Trophoblast cell (in vitro differentiated cells and primary cell): ENCODE results near the gene RASL12.
"Not testable (repeated sequence)": the region's sequence is repeated elsewhere in the genome, so short reads cannot be mapped to it uniquely, and the experiment has no call there.

Experiments
- DNase-seq, 2 donors: peaks; one replicate each; pipeline ENCODE4 v3.0.0-alpha.2; 2016
- H2AFZ ChIP-seq: 2 replicates; pipeline ENCODE4 v1.6.1; 2013; ENCODE audit warnings: low read length, moderate library complexity, mild to moderate bottlenecking; ENCODE audit not compliant: insufficient read depth, poor library complexity
- H2AK5ac ChIP-seq: 2 replicates; pipeline ENCODE4 v1.6.1; 2013; ENCODE audit warnings: mild to moderate bottlenecking, low read length
- H2BK120ac ChIP-seq: 2 replicates; pipeline ENCODE4 v1.6.1; 2013; ENCODE audit warnings: low read length, mild to moderate bottlenecking, moderate library complexity; ENCODE audit not compliant: insufficient read depth, poor library complexity
- H2BK12ac ChIP-seq: 2 replicates; pipeline ENCODE4 v1.6.1; 2013; ENCODE audit warnings: mild to moderate bottlenecking, low read length, moderate library complexity
- H2BK5ac ChIP-seq: 2 replicates; pipeline ENCODE4 v1.6.1; 2013; ENCODE audit warnings: low read length, low read depth, moderate library complexity, mild to moderate bottlenecking; ENCODE audit not compliant: poor library complexity
- H3K14ac ChIP-seq: 2 replicates; pipeline ENCODE4 v1.6.1; 2013; ENCODE audit warnings: mild to moderate bottlenecking, low read length
- H3K18ac ChIP-seq: 2 replicates; pipeline ENCODE4 v1.6.1; 2013; ENCODE audit warnings: mild to moderate bottlenecking, low read length
- H3K23ac ChIP-seq: 2 replicates; pipeline ENCODE4 v1.6.1; 2013; ENCODE audit warnings: low read length
- H3K27ac ChIP-seq: 2 replicates; pipeline ENCODE4 v1.5.1; 2013; ENCODE audit warnings: low read depth, mild to moderate bottlenecking, inconsistent platforms, low read length, moderate library complexity
- H3K27me3 ChIP-seq: 2 replicates; pipeline ENCODE4 v1.6.1; 2013; ENCODE audit warnings: inconsistent platforms, mild to moderate bottlenecking, low read length, moderate library complexity; ENCODE audit not compliant: insufficient read depth
- H3K36me3 ChIP-seq, 2 experiments: 1 replicate in 1 of 2; 2 replicates in 1 of 2; pipeline ENCODE4 v1.6.1; 2013; ENCODE audit warnings: low read length in 2 of 2, mild to moderate bottlenecking in 2 of 2, moderate library complexity in 1 of 2; ENCODE audit not compliant: insufficient read depth in 2 of 2, control insufficient read depth in 1 of 2
- H3K4ac ChIP-seq: 2 replicates; pipeline ENCODE4 v1.6.1; 2013; ENCODE audit warnings: low read depth, mild to moderate bottlenecking, low read length, moderate library complexity
- H3K4me1 ChIP-seq, 2 experiments: 1 replicate in 1 of 2; 2 replicates in 1 of 2; pipeline ENCODE4 v1.6.1; 2013; ENCODE audit warnings: low read length in 2 of 2, mild to moderate bottlenecking in 2 of 2, moderate library complexity in 1 of 2; ENCODE audit not compliant: insufficient read depth in 2 of 2, control insufficient read depth in 1 of 2
- H3K4me2 ChIP-seq: 2 replicates; pipeline ENCODE4 v1.6.1; 2013; ENCODE audit warnings: inconsistent platforms, mild to moderate bottlenecking, low read length, moderate library complexity
- H3K4me3 ChIP-seq: 2 replicates; pipeline ENCODE4 v1.5.1; 2013; ENCODE audit warnings: mild to moderate bottlenecking, low read depth, low read length, inconsistent platforms
- H3K79me1 ChIP-seq: one replicate; pipeline ENCODE4 v1.6.1; 2013; ENCODE audit warnings: low read length
- H3K79me2 ChIP-seq: 2 replicates; pipeline ENCODE4 v1.6.1; 2013; ENCODE audit warnings: low read length, mild to moderate bottlenecking; ENCODE audit not compliant: control insufficient read depth, insufficient read depth, poor library complexity
- H3K9ac ChIP-seq: 2 replicates; pipeline ENCODE4 v1.6.1; 2013; ENCODE audit warnings: mild to moderate bottlenecking, low read length
- H3K9me3 ChIP-seq: 2 replicates; pipeline ENCODE4 v1.6.1; 2013; ENCODE audit warnings: low read depth, mild to moderate bottlenecking, control low read depth, inconsistent platforms, low read length; ENCODE audit not compliant: insufficient read depth
- H4K12ac ChIP-seq: 2 replicates; pipeline ENCODE4 v1.6.1; 2013; ENCODE audit warnings: low read depth, mild to moderate bottlenecking, low read length, moderate library complexity
- H4K8ac ChIP-seq: 2 replicates; pipeline ENCODE4 v1.6.1; 2013; ENCODE audit warnings: low read depth, mild to moderate bottlenecking, low read length, moderate library complexity
- H4K91ac ChIP-seq: one replicate; pipeline ENCODE4 v1.6.1; 2013; ENCODE audit warnings: low read depth, mild to moderate bottlenecking, low read length, moderate library complexity
- WGBS: extraction: QIAGEN DNeasy Blood & Tissue Kit; methylation state at CpG from one replicate; pipeline ENCODE4 v1.1.7; 2013; ENCODE audit warnings: missing lambda C conversion rate; ENCODE audit not compliant: insufficient read length, insufficient coverage; ENCODE audit errors: extremely low coverage; 5-methylcytosine and 5-hydroxymethylcytosine counted together

Gene RASL12

GRCh38 chr15:65075607-65076395 is 8.0 kb upstream of the RASL12 start:
- H3K9me3 ChIP-seq, H2BK5ac ChIP-seq, DNase-seq, H2BK12ac ChIP-seq, H4K12ac ChIP-seq, H3K4me2 ChIP-seq, H2BK120ac ChIP-seq, H3K79me2 ChIP-seq, H3K79me1 ChIP-seq, H3K9ac ChIP-seq, H3K27me3 ChIP-seq, H3K23ac ChIP-seq, H3K36me3 ChIP-seq, H4K8ac ChIP-seq, H2AFZ ChIP-seq, H2AK5ac ChIP-seq, H3K18ac ChIP-seq, H3K14ac ChIP-seq, H4K91ac ChIP-seq, H3K27ac ChIP-seq, H3K4me3 ChIP-seq, H3K4ac ChIP-seq: not testable (repeated sequence)
- no CpG with 5 or more reads among the region's 12 CpGs for WGBS
- peaks cover 6 to 12% of the 10 kb centered on the region in 2 experiments for H3K4me1 ChIP-seq

- H3K9me3 ChIP-seq, H2BK5ac ChIP-seq, H2BK120ac ChIP-seq, H2AFZ ChIP-seq, H3K4me3 ChIP-seq, H3K18ac ChIP-seq, H4K8ac ChIP-seq, H3K4ac ChIP-seq, H3K79me2 ChIP-seq, DNase-seq, H4K12ac ChIP-seq, H2AK5ac ChIP-seq, H2BK12ac ChIP-seq, H3K23ac ChIP-seq, H3K14ac ChIP-seq, H3K36me3 ChIP-seq, H3K27me3 ChIP-seq, H3K9ac ChIP-seq, H3K4me2 ChIP-seq, H4K91ac ChIP-seq, H3K79me1 ChIP-seq, H3K27ac ChIP-seq: not testable (repeated sequence)
- no CpG with 5 or more reads among the region's 22 CpGs for WGBS
- H3K4me1 ChIP-seq = peaks cover 6 to 12% of the 10 kb centered on the region in 2 experiments
Measured at GRCh38 chr15:65074946-65075345, 7.2 kb upstream of the RASL12 start.

- peaks cover 6 to 12% of the 10 kb centered on the region in 2 experiments for H3K4me1 ChIP-seq
Measured at GRCh38 chr15:65072617-65073016, 4.8 kb upstream of the RASL12 start.

GRCh38 chr15:65072027-65072426 is 4.2 kb upstream of the RASL12 start:
- Histone ChIP-seq H3K79me1 (peaks cover 3% of the 10 kb centered on the region), H3K4ac (no peak overlapping the region), H3K9me3 (peaks cover 3% of the 10 kb centered on the region), H3K27ac (no peak overlapping the region), H3K4me2 (no peak overlapping the region), H3K14ac (no peak overlapping the region), H2BK12ac (no peak overlapping the region), H2BK5ac (no peak overlapping the region), H4K91ac (no peak overlapping the region), H2AFZ (no peak overlapping the region), H3K9ac (no peak overlapping the region), H3K23ac (no peak overlapping the region), H3K18ac (no peak overlapping the region), H3K27me3 (peaks cover 9% of the 10 kb centered on the region), H3K4me1 (peaks cover 12 to 16% of the 10 kb centered on the region in 2 experiments), H4K8ac (no peak overlapping the region), H2AK5ac (no peak overlapping the region), H3K4me3 (no peak overlapping the region), H3K79me2 (no peaks in the 10 kb centered on the region), H4K12ac (no peak overlapping the region), H2BK120ac (no peak overlapping the region), H3K36me3 (no peaks in the 10 kb centered on the region)
- no peak for DNase-seq
- WGBS = no CpG with 5 or more reads among the region's 1 CpG

More at GRCh38 chr15:65072617-65073016, 4.8 kb upstream of the RASL12 start:
- Histone ChIP-seq H3K4ac (no peak overlapping the region), H3K27me3 (peaks cover 8% of the 10 kb centered on the region), H3K4me3 (no peak overlapping the region), H3K9ac (no peak overlapping the region), H2AFZ (no peak overlapping the region), H4K91ac (no peak overlapping the region), H2BK5ac (no peak overlapping the region), H3K9me3 (peaks cover 5% of the 10 kb centered on the region), H3K27ac (no peak overlapping the region), H3K18ac (no peak overlapping the region), H3K36me3 (no peaks in the 10 kb centered on the region), H2AK5ac (no peak overlapping the region), H3K14ac (no peak overlapping the region), H3K23ac (no peak overlapping the region), H3K79me1 (peaks cover 1% of the 10 kb centered on the region), H4K8ac (no peak overlapping the region), H2BK12ac (no peak overlapping the region), H4K12ac (no peak overlapping the region), H3K4me2 (no peak overlapping the region), H3K79me2 (no peaks in the 10 kb centered on the region), H2BK120ac (no peak overlapping the region)
- no peak for DNase-seq
- no CpG with 5 or more reads among the region's 3 CpGs for WGBS
